ENCODE results near the gene CMIP. TPM values are rescaled to one million over a fixed set of nuclear protein-coding genes. Genes with fewer than 3 reads are reported as not detected.

The CMIP gene
- total and polyA plus RNA-seq, 10 of the 15 experiments (the other 5 are each of a cell fraction or from before 2014, with no cell fraction given): 1.2 to 43.2 (median 4.4) TPM

GRCh38 chr16:81483970-81484595 lies 39.5 kb downstream of the CMIP start:
- Histone ChIP-seq H3K27ac (ENCODE audit: control insufficient read depth, insufficient read depth) (no peak overlapping the region), H2AFZ (ENCODE audit: control insufficient read depth, low read depth, low read length) (no peak overlapping the region), H3K9ac (ENCODE audit: control insufficient read depth, insufficient read depth, low read length) (no peak overlapping the region), H3K4me3 (no peak overlapping the region), H3K36me3 (ENCODE audit: control insufficient read depth in 2 of 2, insufficient read depth in 2 of 2, low read length in 1 of 2) (peaks cover 0 to 4% of the 10 kb centered on the region in 2 experiments; a peak in 3 of 4 replicates), H3K27me3 (replicated peaks in 1 of 2; ENCODE audit: control insufficient read depth in 2 of 2, insufficient read depth in 2 of 2, low read length in 1 of 2) (no peaks in the 10 kb centered on the region), H3K4me2 (ENCODE audit: control insufficient read depth, insufficient read depth) (no peak overlapping the region), H4K20me1 (ENCODE audit: control insufficient read depth, insufficient read depth) (no peaks in the 10 kb centered on the region), H3K79me2 (ENCODE audit: control insufficient read depth, insufficient read depth, low read length) (peaks cover 46% of the 10 kb centered on the region), H3K9me3 (replicated peaks; ENCODE audit: control insufficient read depth, insufficient read depth, low read length) (no peaks in the 10 kb centered on the region), H3K4me1 (ENCODE audit: control insufficient read depth, insufficient read depth, low read length) (peaks cover 35% of the 10 kb centered on the region)
- ChIA-PET POLR2A (interaction anchor here (0.5 kb wide), 1 partner anchor 22 kb away, joined by 5 read pairs; no protein-coding TSS in a partner anchor), RAD21 (ENCODE audit: unreplicated experiment) (interaction anchor here (1.0 to 1.8 kb wide), 3 partner anchors 14 to 30 kb away, joined by 3 read pairs; no protein-coding TSS in a partner anchor), CTCF (interaction anchor here (0.7 to 1.7 kb wide), 4 partner anchors 36 to 278 kb away, joined by 3 to 4 read pairs (median 3); no protein-coding TSS in a partner anchor), SMC1A (ENCODE audit: uncharacterized antibody, unreplicated experiment) (interaction anchor here (1.0 kb wide), 1 partner anchor 239 kb away, joined by 3 read pairs; no protein-coding TSS in a partner anchor)
- 94% methylated on average over 19 of the region's 22 CpGs for WGBS (ENCODE audit: insufficient coverage, insufficient replicate concordance, low lambda C conversion rate, missing lambda C conversion rate)
- TF ChIP-seq ZSCAN29 (IDR thresholded peaks at IDR 0.05): no peak
- no TSS peak for BruUV-seq (replicated peaks)
- DNase-seq (ENCODE audit: low read depth, low spot score) (no peak), ATAC-seq (no peak), FAIRE-seq (no peak)
- intact Hi-C loops (cut with micrococcal nuclease; ENCODE audit: unreplicated experiment) (loop anchor here (10.0 kb wide), 1 partner anchor 331 kb away; no protein-coding TSS in a partner anchor), in situ Hi-C loops (cut with MboI) (no loop called here)

- Histone ChIP-seq H4K20me1 (ENCODE audit: control insufficient read depth, insufficient read depth) (no peaks in the 10 kb centered on the region), H3K27ac (ENCODE audit: control insufficient read depth, insufficient read depth) (no peak overlapping the region), H3K4me2 (ENCODE audit: control insufficient read depth, insufficient read depth) (no peak overlapping the region), H3K4me3 (no peak overlapping the region), H3K36me3 (ENCODE audit: control insufficient read depth in 2 of 2, insufficient read depth in 2 of 2, low read length in 1 of 2) (peaks cover 0 to 4% of the 10 kb centered on the region in 2 experiments; a peak in 3 of 4 replicates), H3K4me1 (ENCODE audit: control insufficient read depth, insufficient read depth, low read length) (peaks cover 35% of the 10 kb centered on the region), H3K9ac (ENCODE audit: control insufficient read depth, insufficient read depth, low read length) (no peak overlapping the region), H2AFZ (ENCODE audit: control insufficient read depth, low read depth, low read length) (no peak overlapping the region), H3K79me2 (ENCODE audit: control insufficient read depth, insufficient read depth, low read length) (peaks cover 45% of the 10 kb centered on the region), H3K27me3 (replicated peaks in 1 of 2; ENCODE audit: control insufficient read depth in 2 of 2, insufficient read depth in 2 of 2, low read length in 1 of 2) (no peaks in the 10 kb centered on the region), H3K9me3 (replicated peaks; ENCODE audit: control insufficient read depth, insufficient read depth, low read length) (no peaks in the 10 kb centered on the region)
- intact Hi-C loops (cut with micrococcal nuclease; ENCODE audit: unreplicated experiment): loop anchor here (10.0 kb wide), 1 partner anchor 330 kb away; no protein-coding TSS in a partner anchor
- DNase-seq (ENCODE audit: low read depth, low spot score) (no peak), FAIRE-seq (no peak), ATAC-seq (no peak)
- in situ Hi-C loops (cut with MboI): no loop called here
- POLR2A ChIA-PET: interaction anchor here (1.2 kb wide), 1 partner anchor 15 kb away, joined by 4 read pairs; no protein-coding TSS in a partner anchor
- SMC1A ChIA-PET (ENCODE audit: uncharacterized antibody, unreplicated experiment): interaction anchor here (0.7 to 1.4 kb wide), 8 partner anchors 12 to 238 kb away, joined by 3 to 4 read pairs (median 3); no protein-coding TSS in a partner anchor
- CTCF ChIA-PET: interaction anchor here (0.6 to 1.1 kb wide), 2 partner anchors 21 to 108 kb away, joined by 3 read pairs; no protein-coding TSS in a partner anchor
- RAD21 ChIA-PET (ENCODE audit: unreplicated experiment): interaction anchor here (0.7 to 1.6 kb wide), 5 partner anchors 11 to 35 kb away, joined by 3 to 5 read pairs (median 3); no protein-coding TSS in a partner anchor
- no TSS peak for BruUV-seq (replicated peaks)
- WGBS (ENCODE audit: insufficient coverage, insufficient replicate concordance, low lambda C conversion rate, missing lambda C conversion rate): 86% methylated on average over 11 of the region's 11 CpGs
- TF ChIP-seq MTA2 (IDR thresholded peaks at IDR 0.05; ENCODE audit: low read depth) (no peak), IRF4 (IDR thresholded peaks at IDR 0.05; ENCODE audit: low read depth, low read length) (no peak), RB1 (IDR thresholded peaks at IDR 0.05; ENCODE audit: borderline replicate concordance) (no peak), SP1 (IDR thresholded peaks at IDR 0.05; ENCODE audit: low read depth, low read length) (no peak), CEBPB (IDR thresholded peaks at IDR 0.05; ENCODE audit: borderline replicate concordance in 1 of 2, low read depth in 2 of 2, low read length in 2 of 2) (no peak), PAX8 (IDR thresholded peaks at IDR 0.05) (no peak), TCF3 (IDR thresholded peaks at IDR 0.05; ENCODE audit: borderline replicate concordance, insufficient read depth, low read depth, low read length) (no peak), CEBPZ (IDR thresholded peaks at IDR 0.05; ENCODE audit: low read depth, low read length) (no peak), RELA (IDR thresholded peaks at IDR 0.05; ENCODE audit: borderline replicate concordance, partially characterized antibody) (no peak), HDGF (IDR thresholded peaks at IDR 0.05) (no peak), CHD4 (IDR thresholded peaks at IDR 0.05) (no peak)
These were observed 40.5 kb downstream of the CMIP start for GRCh38 chr16:81484908-81485624.

Data from GM12878 (cell line).